IMR-90 (cell line): Measurements from ENCODE around the gene PALM3. TPM values are rescaled to one million over a fixed set of nuclear protein-coding genes. Genes with fewer than 3 reads are reported as not detected.
A peak's percentile ranks its signal among the peaks of the same experiment; 100 is the strongest.

Source experiments
- ATAC-seq: fragments of 200-7000 bp; cut with Tn5 transposase; 2 replicates; pipeline ENCODE4 v1.9.1; 2020; ENCODE audit warnings: low read depth, mild to moderate bottlenecking, moderate library complexity
- BruUV-seq: library from RNA; stranded (reverse); fragments of 400-500 nt; replicated peaks from 2 replicates; lab custom pipeline; 2021; lab: Mats Ljungman, UMichigan
- CTCF ChIA-PET: fragments of 300-600 bp; formaldehyde crosslinking; extraction: SDS; loops from one replicate; lab custom pipeline; 2021; ENCODE audit warnings: antibody characterized with exemption; lab: Yijun Ruan, JAX
- POLR2A ChIA-PET: fragments of 300-600 bp; sonication (Branson Sonifier 250); formaldehyde crosslinking; loops from one replicate; lab custom pipeline; 2022; ENCODE audit warnings: antibody characterized with exemption; ENCODE audit not compliant: unreplicated experiment; lab: Charles Lee
- DNase-seq: peaks from one replicate; pipeline ENCODE4 v3.0.0; 2013
- H2AFZ ChIP-seq: replicated peaks from 2 replicates; pipeline ENCODE3; 2013; ENCODE audit warnings: low read length, mild to moderate bottlenecking; ENCODE audit not compliant: poor library complexity
- H2AK5ac ChIP-seq: 2 replicates; pipeline ENCODE4 v1.6.1; 2013; ENCODE audit warnings: low read depth, low read length, inconsistent platforms
- H2AK9ac ChIP-seq: replicated peaks from 2 replicates; pipeline ENCODE3; 2013; ENCODE audit warnings: mild to moderate bottlenecking, low read depth, low read length, moderate library complexity; ENCODE audit not compliant: poor library complexity
- H2BK120ac ChIP-seq: 2 replicates; pipeline ENCODE4 v1.6.1; 2013; ENCODE audit warnings: low read depth, low read length, inconsistent platforms
- H2BK15ac ChIP-seq: 3 replicates; pipeline ENCODE4 v1.6.1; 2013; ENCODE audit warnings: low read depth, low read length, inconsistent platforms
- H2BK20ac ChIP-seq: 2 replicates; pipeline ENCODE4 v1.6.1; 2013; ENCODE audit warnings: low read depth, mild to moderate bottlenecking, inconsistent platforms, low read length, moderate library complexity
- H2BK5ac ChIP-seq: 2 replicates; pipeline ENCODE4 v1.6.1; 2013; ENCODE audit warnings: mild to moderate bottlenecking, low read depth, low read length, inconsistent platforms; ENCODE audit not compliant: poor library complexity, severe bottlenecking
- H3K14ac ChIP-seq: replicated peaks from 2 replicates; pipeline ENCODE4 v1.6.1; 2013; ENCODE audit warnings: low read depth, low read length, inconsistent platforms
- H3K18ac ChIP-seq: 2 replicates; pipeline ENCODE4 v1.6.1; 2013; ENCODE audit warnings: low read depth, low read length, control low read depth
- H3K23ac ChIP-seq: 2 replicates; pipeline ENCODE4 v1.6.1; 2013; ENCODE audit warnings: low read depth, low read length, inconsistent platforms
- H3K27ac ChIP-seq: 2 replicates; pipeline ENCODE4 v1.5.1; 2013; ENCODE audit warnings: mild to moderate bottlenecking, control low read depth, low read length; ENCODE audit not compliant: insufficient read depth
- H3K27me3 ChIP-seq: 2 replicates; pipeline ENCODE4 v1.6.1; 2013; ENCODE audit warnings: low read length; ENCODE audit not compliant: control insufficient read depth, insufficient read depth
- H3K36me3 ChIP-seq: 2 replicates; pipeline ENCODE4 v1.6.1; 2013; ENCODE audit warnings: low read length, mixed read lengths; ENCODE audit not compliant: control insufficient read depth, insufficient read depth
- H3K4ac ChIP-seq: 2 replicates; pipeline ENCODE4 v1.6.1; 2013; ENCODE audit warnings: low read depth, low read length, inconsistent platforms
- H3K4me1 ChIP-seq: 2 replicates; pipeline ENCODE4 v1.6.1; 2013; ENCODE audit warnings: low read length, mixed read lengths; ENCODE audit not compliant: control insufficient read depth, insufficient read depth
- H3K4me2 ChIP-seq: 2 replicates; pipeline ENCODE4 v1.6.1; 2013; ENCODE audit warnings: low read depth, mild to moderate bottlenecking, control low read depth, low read length, moderate library complexity
- H3K4me3 ChIP-seq: 2 replicates; pipeline ENCODE4 v1.5.1; 2013; ENCODE audit warnings: low read depth, mild to moderate bottlenecking, control low read depth, low read length, moderate library complexity; ENCODE audit not compliant: insufficient read depth
- H3K56ac ChIP-seq: 2 replicates; pipeline ENCODE4 v1.6.1; 2013; ENCODE audit warnings: low read length, inconsistent platforms; ENCODE audit not compliant: insufficient read depth; ENCODE audit errors: extremely low read depth
- H3K79me1 ChIP-seq, 2 experiments: 2 replicates each; pipeline ENCODE4 v1.6.1; 2013; ENCODE audit warnings: low read length in 2 of 2, inconsistent platforms in 1 of 2, low read depth in 1 of 2
- H3K9ac ChIP-seq: 2 replicates; pipeline ENCODE4 v1.6.1; 2013; ENCODE audit warnings: low read depth, low read length, control low read depth
- H3K9me1 ChIP-seq: 2 replicates; pipeline ENCODE4 v1.6.1; 2013; ENCODE audit warnings: low read length, inconsistent platforms; ENCODE audit not compliant: insufficient read depth
- H3K9me3 ChIP-seq: 2 replicates; pipeline ENCODE4 v1.6.1; 2013; ENCODE audit warnings: low read length; ENCODE audit not compliant: control insufficient read depth, insufficient read depth
- H4K20me1 ChIP-seq: 2 replicates; pipeline ENCODE4 v1.6.1; 2013; ENCODE audit warnings: low read length, inconsistent platforms; ENCODE audit not compliant: insufficient read depth
- H4K5ac ChIP-seq: 2 replicates; pipeline ENCODE4 v1.6.1; 2013; ENCODE audit warnings: mild to moderate bottlenecking, low read depth, low read length, control low read depth
- H4K8ac ChIP-seq, 2 experiments: 2 replicates each; pipeline ENCODE4 v1.6.1; 2013; ENCODE audit warnings: low read depth in 2 of 2, low read length in 2 of 2, control low read depth in 1 of 2, inconsistent platforms in 1 of 2
- H4K91ac ChIP-seq: 2 replicates; pipeline ENCODE4 v1.6.1; 2013; ENCODE audit warnings: low read depth, low read length, inconsistent platforms; ENCODE audit not compliant: insufficient read depth
- BHLHE40 ChIP-seq: fragments of 150-350 bp; IDR thresholded peaks from 2 replicates; pipeline ENCODE4 v1.6.1; 2016; ENCODE audit warnings: mild to moderate bottlenecking, low read depth, low read length
- CHD1 ChIP-seq: IDR thresholded peaks from 2 replicates; pipeline ENCODE4 v1.6.1; 2012; ENCODE audit warnings: low read depth, low read length, improper control_type of control experiment
- ELK1 ChIP-seq: fragments of 150-350 bp; IDR thresholded peaks from 2 replicates; pipeline ENCODE4 v1.6.1; 2016; ENCODE audit warnings: low read depth, mild to moderate bottlenecking, low read length, moderate library complexity, borderline replicate concordance
- MAZ ChIP-seq: IDR thresholded peaks from 2 replicates; pipeline ENCODE4 v1.6.1; 2012; ENCODE audit warnings: low read depth, mild to moderate bottlenecking, low read length, improper control_type of control experiment, moderate library complexity, borderline replicate concordance
- MXI1 ChIP-seq: IDR thresholded peaks from 2 replicates; pipeline ENCODE4 v1.6.1; 2012; ENCODE audit warnings: low read depth, mild to moderate bottlenecking, low read length, moderate library complexity, borderline replicate concordance
- NFE2L2 ChIP-seq: fragments of 150-350 bp; IDR thresholded peaks from 2 replicates; pipeline ENCODE4 v1.6.1; 2016; ENCODE audit warnings: low read depth, mild to moderate bottlenecking, low read length
- RAD21 ChIP-seq: IDR thresholded peaks from 2 replicates; pipeline ENCODE4 v1.6.1; 2012; ENCODE audit warnings: low read length, improper control_type of control experiment
- RFX5 ChIP-seq: IDR thresholded peaks from 2 replicates; pipeline ENCODE4 v1.8.0; 2012; ENCODE audit warnings: low read depth, mild to moderate bottlenecking, low read length, moderate library complexity
- SMC3 ChIP-seq: fragments of 150-350 bp; IDR thresholded peaks from 2 replicates; pipeline ENCODE4 v1.6.1; 2016; ENCODE audit warnings: low read depth, mild to moderate bottlenecking, antibody characterized with exemption, low read length, moderate library complexity
- WGBS, 2 experiments: methylation state at CpG; one replicate each; pipeline versions ENCODE4 v1.1.5 to v1.1.7; 2013; ENCODE audit warnings: missing lambda C conversion rate in 2 of 2; ENCODE audit not compliant: insufficient read length in 1 of 2; ENCODE audit errors: extremely low coverage in 2 of 2; 5-methylcytosine and 5-hydroxymethylcytosine counted together
- dilution Hi-C: fragments of 300-500 bp; cut with HindIII; formaldehyde crosslinking; loops from one replicate; pipeline ENCODE4 v1.14.3; 2018; ENCODE audit warnings: low sequenced_read_pairs; ENCODE audit not compliant: unreplicated experiment
- in situ Hi-C: fragments of 300-500 bp; cut with MboI; formaldehyde crosslinking; loops from 3 replicates; pipeline ENCODE4 v1.14.3; 2019; ENCODE audit warnings: low sequenced_read_pairs, inconsistent platforms, mixed read lengths
- intact Hi-C: fragments of 100-400 bp; cut with micrococcal nuclease; formaldehyde crosslinking; loops from 2 replicates; pipeline ENCODE4 v1.10.0; 2022
- polyA plus RNA-seq, 3 experiments: library from polyadenylated mRNA; depleted of rRNA; stranded (reverse); fragments of >200 nt; gene quantifications; 2 replicates each; pipeline ENCODE4 v1.2.3, GENCODE V29; 2012; ENCODE audit warnings: low replicate concordance in 1 of 3
- total RNA-seq: library from RNA; depleted of rRNA; stranded (reverse); fragments of >200 nt; gene quantifications from 2 replicates; pipeline ENCODE4 v1.2.3, GENCODE V29; 2012
- TF ChIP-seq, protein P1 (sequence below): conservative IDR thresholded peaks from 2 replicates; pipeline ENCODE4 v1.5.1; 2012; ENCODE audit warnings: mild to moderate bottlenecking, low read depth, low read length, improper control_type of control experiment

Gene PALM3
- total and polyA plus RNA-seq, 2 of the 4 experiments (the other 2 are of a cell fraction), result 0.18 to 0.84 TPM

DNA sequence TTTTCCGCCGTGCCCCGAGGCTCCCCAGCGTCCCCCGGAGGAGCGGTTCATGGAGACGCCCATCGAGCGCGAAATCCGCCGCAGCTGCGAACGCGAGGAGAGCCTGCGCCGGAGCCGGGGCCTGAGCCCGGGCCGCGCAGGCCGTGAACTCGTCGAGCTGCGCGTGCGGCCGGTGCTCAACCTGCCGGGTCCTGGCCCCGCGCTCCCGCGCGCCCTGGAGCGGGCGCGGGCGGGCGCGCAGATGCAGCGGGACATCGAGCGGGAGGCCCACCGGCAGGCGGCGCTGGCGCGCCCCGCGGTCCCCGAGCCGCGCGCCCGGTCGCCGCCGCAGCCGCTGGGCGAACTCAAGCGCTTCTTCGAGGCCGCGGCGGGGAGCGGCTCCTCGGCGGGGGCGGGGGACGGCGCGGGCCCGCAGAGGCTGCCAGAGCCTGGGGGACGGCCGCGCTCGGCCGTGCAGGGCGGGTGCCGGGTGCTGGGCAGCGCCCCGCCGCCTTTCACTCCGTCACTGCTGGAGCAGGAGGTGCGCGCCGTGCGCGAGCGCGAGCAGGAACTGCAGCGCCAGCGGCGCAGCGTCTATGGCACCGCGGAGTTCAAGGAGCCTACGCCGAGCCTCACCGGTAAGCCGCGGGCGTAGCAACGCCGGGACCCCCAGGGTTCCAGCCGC is 11.5 kb upstream of the PALM3 start:
- intact Hi-C loops, result no loop called here
- H3K9ac ChIP-seq, result peak overlapping the region; percentile 57

More for the DNA sequence above, 11.5 kb upstream of the PALM3 start:
- in situ Hi-C loops (loop anchor here (5.0 kb wide), 1 partner anchor 191 kb away; no protein-coding TSS in a partner anchor), dilution Hi-C loops (no loop called here)
- Histone ChIP-seq H3K4me2 (peak overlapping the region; percentile 93), H3K9me1 (no peaks in the 10 kb centered on the region), H3K18ac (no peak overlapping the region), H2AK9ac (peak overlapping the region; percentile 85), H2AFZ (peak overlapping the region; percentile 96), H3K4ac (no peak overlapping the region; the same call in 1 of the 2 replicates), H2BK5ac (peak overlapping the region; percentile 1), H3K56ac (0 out of 2 replicates have a peak overlapping the region, but pooled peaks have one; percentile 41), H3K79me1 (peaks cover 0 to 14% of the 10 kb centered on the region in 2 experiments; a peak in 1 of 4 replicates), H4K20me1 (no peaks in the 10 kb centered on the region), H2BK120ac (no peak overlapping the region), H4K91ac (no peak overlapping the region; the same call in 1 of the 2 replicates), H3K9me3 (no peaks in the 10 kb centered on the region), H4K5ac (no peak overlapping the region), H2BK20ac (no peak overlapping the region), H3K4me1 (peaks cover 10% of the 10 kb centered on the region), H4K8ac (peak overlapping the region; percentile 36 to 78; a peak in 2 of 4 replicates), H3K36me3 (no peaks in the 10 kb centered on the region), H3K27ac (peak overlapping the region; percentile 13; the same call in 1 of the 2 replicates), H3K23ac (peak overlapping the region; percentile 11; the same call in 1 of the 2 replicates), H3K27me3 (peaks cover 2% of the 10 kb centered on the region; the same call in 1 of the 2 replicates), H3K4me3 (peak overlapping the region; percentile 61), H3K14ac (no peak overlapping the region), H2BK15ac (no peak overlapping the region), H2AK5ac (no peak overlapping the region)
- peak; percentile 29 for TF ChIP-seq RAD21
- no peak; the same call in 1 of the 2 replicates for TF ChIP-seq MXI1
- TF ChIP-seq RFX5, result no peak
- peak; percentile 60; the same call in 1 of the 2 replicates for TF ChIP-seq MAZ
- no peak for TF ChIP-seq CHD1
- TF ChIP-seq, protein P1, sequence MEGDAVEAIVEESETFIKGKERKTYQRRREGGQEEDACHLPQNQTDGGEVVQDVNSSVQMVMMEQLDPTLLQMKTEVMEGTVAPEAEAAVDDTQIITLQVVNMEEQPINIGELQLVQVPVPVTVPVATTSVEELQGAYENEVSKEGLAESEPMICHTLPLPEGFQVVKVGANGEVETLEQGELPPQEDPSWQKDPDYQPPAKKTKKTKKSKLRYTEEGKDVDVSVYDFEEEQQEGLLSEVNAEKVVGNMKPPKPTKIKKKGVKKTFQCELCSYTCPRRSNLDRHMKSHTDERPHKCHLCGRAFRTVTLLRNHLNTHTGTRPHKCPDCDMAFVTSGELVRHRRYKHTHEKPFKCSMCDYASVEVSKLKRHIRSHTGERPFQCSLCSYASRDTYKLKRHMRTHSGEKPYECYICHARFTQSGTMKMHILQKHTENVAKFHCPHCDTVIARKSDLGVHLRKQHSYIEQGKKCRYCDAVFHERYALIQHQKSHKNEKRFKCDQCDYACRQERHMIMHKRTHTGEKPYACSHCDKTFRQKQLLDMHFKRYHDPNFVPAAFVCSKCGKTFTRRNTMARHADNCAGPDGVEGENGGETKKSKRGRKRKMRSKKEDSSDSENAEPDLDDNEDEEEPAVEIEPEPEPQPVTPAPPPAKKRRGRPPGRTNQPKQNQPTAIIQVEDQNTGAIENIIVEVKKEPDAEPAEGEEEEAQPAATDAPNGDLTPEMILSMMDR, result peak; percentile 66
- TF ChIP-seq BHLHE40, result no peak
- TF ChIP-seq ELK1, result no peak
- no peak for TF ChIP-seq NFE2L2
- TF ChIP-seq SMC3, result peak; percentile 42; the same call in 1 of the 2 replicates
- 1% methylated on average over 81 of the region's 106 CpGs; no CpG with 5 or more reads in 1 of the 2 experiments for WGBS, 2 experiments
- peak; percentile 79 for ATAC-seq
- no TSS peak for BruUV-seq
- peak; percentile 82 for DNase-seq
- ChIA-PET POLR2A (no interaction called here), CTCF (interaction anchor here (0.6 to 1.3 kb wide), 3 partner anchors 42 to 331 kb away, joined by 3 to 4 read pairs (median 3); no protein-coding TSS in a partner anchor)
